Nephron progenitor cell (in vitro differentiated cells): Measurements from ENCODE around the gene ZNF451.

Experiments used
- DNase-seq: peaks from one replicate; pipeline ENCODE4 v3.0.0; 2021
- H3K27ac Mint-ChIP-seq: 2 replicates; pipeline ENCODE4 v1.8.0; 2021; ENCODE audit warnings: mild to moderate bottlenecking, moderate library complexity, mixed read lengths
- H3K27me3 Mint-ChIP-seq: 2 replicates; pipeline ENCODE4 v1.8.0; 2021; ENCODE audit warnings: mild to moderate bottlenecking, low read depth, mixed read lengths; ENCODE audit not compliant: poor library complexity
- H3K36me3 Mint-ChIP-seq: 2 replicates; pipeline ENCODE4 v1.8.0; 2021; ENCODE audit warnings: low read depth, mixed read lengths
- H3K4me1 Mint-ChIP-seq: 2 replicates; pipeline ENCODE4 v1.8.0; 2021; ENCODE audit warnings: mixed read lengths
- H3K4me3 Mint-ChIP-seq: 2 replicates; pipeline ENCODE4 v1.8.0; 2021; ENCODE audit warnings: mild to moderate bottlenecking, moderate library complexity, mixed read lengths
- H3K9me3 Mint-ChIP-seq: 2 replicates; pipeline ENCODE4 v1.8.0; 2021; ENCODE audit warnings: mild to moderate bottlenecking, moderate library complexity, mixed read lengths
- TF ChIP-seq, protein P1 (sequence below): fragments of 200-600 bp; sonication (generic); IDR thresholded peaks from 2 replicates; pipeline ENCODE4 v1.5.0; 2021; ENCODE audit warnings: antibody characterized with exemption

ZNF451 gene

DNA sequence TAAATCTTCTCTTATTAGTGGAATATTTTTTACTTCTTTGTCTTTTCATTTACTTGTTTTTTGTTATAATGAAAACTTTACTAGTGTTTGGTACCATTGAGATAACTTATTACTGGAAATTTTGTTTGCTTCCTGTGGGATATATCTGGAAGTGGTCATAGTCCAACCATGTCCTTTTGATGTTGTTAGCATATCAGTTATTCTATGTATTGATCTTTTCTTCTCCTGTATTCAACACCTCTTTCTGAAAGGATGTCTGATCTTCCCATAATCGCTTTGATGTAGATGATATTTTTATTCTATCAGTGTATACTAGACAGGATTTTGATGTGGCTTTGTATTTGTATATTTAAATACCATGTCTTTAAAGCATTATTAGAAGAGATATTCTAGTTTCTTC lies 17.0 kb downstream of the ZNF451 start:
- no peak for DNase-seq
- TF ChIP-seq, protein P1, sequence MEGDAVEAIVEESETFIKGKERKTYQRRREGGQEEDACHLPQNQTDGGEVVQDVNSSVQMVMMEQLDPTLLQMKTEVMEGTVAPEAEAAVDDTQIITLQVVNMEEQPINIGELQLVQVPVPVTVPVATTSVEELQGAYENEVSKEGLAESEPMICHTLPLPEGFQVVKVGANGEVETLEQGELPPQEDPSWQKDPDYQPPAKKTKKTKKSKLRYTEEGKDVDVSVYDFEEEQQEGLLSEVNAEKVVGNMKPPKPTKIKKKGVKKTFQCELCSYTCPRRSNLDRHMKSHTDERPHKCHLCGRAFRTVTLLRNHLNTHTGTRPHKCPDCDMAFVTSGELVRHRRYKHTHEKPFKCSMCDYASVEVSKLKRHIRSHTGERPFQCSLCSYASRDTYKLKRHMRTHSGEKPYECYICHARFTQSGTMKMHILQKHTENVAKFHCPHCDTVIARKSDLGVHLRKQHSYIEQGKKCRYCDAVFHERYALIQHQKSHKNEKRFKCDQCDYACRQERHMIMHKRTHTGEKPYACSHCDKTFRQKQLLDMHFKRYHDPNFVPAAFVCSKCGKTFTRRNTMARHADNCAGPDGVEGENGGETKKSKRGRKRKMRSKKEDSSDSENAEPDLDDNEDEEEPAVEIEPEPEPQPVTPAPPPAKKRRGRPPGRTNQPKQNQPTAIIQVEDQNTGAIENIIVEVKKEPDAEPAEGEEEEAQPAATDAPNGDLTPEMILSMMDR = no peak
- peaks cover 91% of the 10 kb centered on the region for H3K36me3 Mint-ChIP-seq
- H3K27ac Mint-ChIP-seq = no peak overlapping the region
- H3K27me3 Mint-ChIP-seq = no peaks in the 10 kb centered on the region
- H3K9me3 Mint-ChIP-seq = no peaks in the 10 kb centered on the region
- H3K4me1 Mint-ChIP-seq = no peaks in the 10 kb centered on the region
- H3K4me3 Mint-ChIP-seq = no peak overlapping the region

DNA sequence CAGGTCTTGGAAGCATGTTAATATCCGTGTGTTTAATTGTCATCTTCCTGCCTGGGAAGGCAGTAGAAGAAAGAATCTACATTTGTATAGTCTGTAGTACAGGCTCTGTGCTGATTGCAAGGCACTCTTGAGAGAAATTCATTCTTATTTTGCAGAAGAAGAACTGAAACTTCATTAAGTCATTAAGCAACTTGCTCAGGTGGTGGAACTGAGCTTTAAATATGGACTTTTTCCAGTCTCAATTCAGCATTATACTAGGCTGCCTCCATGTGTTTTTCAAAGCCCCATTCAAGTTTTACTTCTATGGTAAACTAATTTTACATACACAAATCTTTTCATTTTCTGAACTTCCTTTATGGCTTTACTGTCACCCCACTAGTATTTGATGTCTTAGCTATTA lies 18.7 kb downstream of the ZNF451 start:
- Mint-ChIP-seq H3K36me3 (peaks cover 85% of the 10 kb centered on the region), H3K27me3 (no peaks in the 10 kb centered on the region), H3K9me3 (no peaks in the 10 kb centered on the region), H3K27ac (no peak overlapping the region), H3K4me1 (no peaks in the 10 kb centered on the region), H3K4me3 (no peak overlapping the region)
- TF ChIP-seq, protein P1 = no peak
- no peak for DNase-seq

DNA sequence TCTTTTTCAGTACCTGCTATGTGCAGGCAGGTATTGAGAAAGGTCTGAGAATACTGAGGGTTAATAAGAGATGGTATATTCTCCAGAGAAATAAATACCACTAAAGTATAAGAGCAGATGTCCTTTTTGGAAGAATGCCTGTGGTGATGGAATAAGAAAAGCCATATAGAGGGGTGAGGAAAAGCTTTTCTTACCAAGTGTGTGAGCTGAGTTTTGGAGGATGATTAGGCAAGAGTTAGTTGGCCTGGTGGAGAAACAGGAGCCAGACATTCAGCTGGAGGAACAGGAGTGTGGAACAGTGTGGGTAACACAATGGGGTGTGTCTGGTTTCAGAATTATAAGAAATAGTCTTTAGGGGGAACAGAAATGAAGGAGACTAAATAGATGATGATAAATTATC lies 19.9 kb downstream of the ZNF451 start:
- Mint-ChIP-seq H3K9me3 (no peaks in the 10 kb centered on the region), H3K36me3 (peaks cover 73% of the 10 kb centered on the region), H3K4me1 (no peaks in the 10 kb centered on the region), H3K27ac (no peak overlapping the region), H3K27me3 (no peaks in the 10 kb centered on the region), H3K4me3 (no peak overlapping the region)
- TF ChIP-seq, protein P1 = no peak
- no peak for DNase-seq

DNA sequence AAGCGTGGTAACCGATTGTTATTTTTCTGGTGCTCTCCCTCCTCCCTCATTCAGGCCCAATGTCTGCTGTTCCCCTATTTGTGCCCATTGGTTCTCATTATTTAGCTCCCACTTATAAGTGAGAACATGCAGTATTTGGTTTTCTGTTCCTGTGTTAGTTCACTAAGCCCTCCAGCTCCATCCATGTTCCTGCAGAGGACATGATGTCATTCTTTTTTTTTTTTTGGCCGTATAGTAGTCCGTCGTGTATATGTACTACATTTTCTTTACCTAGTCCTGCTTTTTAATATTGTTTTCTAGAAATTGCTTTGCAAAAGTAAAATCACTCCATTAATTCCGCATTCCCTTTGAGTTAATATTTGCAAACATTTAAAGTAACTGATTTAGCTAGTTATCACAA lies 23.1 kb downstream of the ZNF451 start:
- no peaks in the 10 kb centered on the region for H3K4me1 Mint-ChIP-seq
- TF ChIP-seq, protein P1 = no peak
- H3K36me3 Mint-ChIP-seq = peaks cover 64% of the 10 kb centered on the region
- H3K27ac Mint-ChIP-seq = no peak overlapping the region
- H3K4me3 Mint-ChIP-seq = no peak overlapping the region
- H3K27me3 Mint-ChIP-seq = no peaks in the 10 kb centered on the region
- H3K9me3 Mint-ChIP-seq = peaks cover 13% of the 10 kb centered on the region
- no peak for DNase-seq

DNA sequence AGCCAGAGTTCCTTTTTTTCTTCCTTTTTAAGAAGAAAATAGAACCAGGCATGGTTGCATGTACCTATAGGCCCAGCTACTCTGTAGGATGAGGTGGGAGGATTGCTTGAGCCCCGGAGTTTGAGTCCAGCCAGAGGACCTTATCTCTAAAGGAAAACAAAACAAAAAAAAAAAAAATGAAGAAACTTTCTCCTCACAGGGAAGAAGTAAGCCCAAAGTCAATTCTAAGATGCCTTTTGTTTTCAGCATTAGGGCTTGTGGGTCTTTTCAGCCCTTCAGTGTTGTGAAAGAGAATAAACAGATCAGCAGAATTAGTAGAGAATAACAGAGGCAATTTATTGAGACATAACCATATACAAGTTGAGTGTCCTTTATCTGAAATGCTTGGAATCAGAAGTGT lies 26.8 kb downstream of the ZNF451 start:
- H3K27me3 Mint-ChIP-seq = no peaks in the 10 kb centered on the region
- H3K9me3 Mint-ChIP-seq = peaks cover 38% of the 10 kb centered on the region
- peak overlapping the region; percentile 25 for H3K27ac Mint-ChIP-seq
- TF ChIP-seq, protein P1 = no peak
- H3K4me3 Mint-ChIP-seq = no peak overlapping the region
- peaks cover 69% of the 10 kb centered on the region for H3K36me3 Mint-ChIP-seq
- no peak for DNase-seq
- no peaks in the 10 kb centered on the region for H3K4me1 Mint-ChIP-seq

DNA sequence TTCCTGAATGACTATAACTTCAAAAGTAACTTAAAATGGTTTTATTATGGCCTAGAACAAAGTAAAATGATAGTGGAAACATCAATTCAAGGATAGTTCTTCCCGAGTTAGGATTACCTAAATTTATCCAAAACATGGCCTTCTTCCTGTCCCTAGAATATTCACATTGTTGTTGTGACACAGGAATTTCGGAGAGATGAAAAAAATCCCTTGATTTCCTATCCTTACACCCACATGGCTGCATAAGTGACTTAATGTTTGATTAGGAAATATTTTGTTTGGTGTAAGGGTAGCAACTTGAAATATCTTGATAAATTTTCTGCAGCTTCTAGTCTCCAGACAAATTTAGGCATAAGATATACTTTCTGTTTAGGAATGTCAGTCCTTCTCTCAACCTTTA lies 27.8 kb downstream of the ZNF451 start:
- peaks cover 49% of the 10 kb centered on the region for H3K9me3 Mint-ChIP-seq
- H3K4me3 Mint-ChIP-seq = no peak overlapping the region
- peaks cover 72% of the 10 kb centered on the region for H3K36me3 Mint-ChIP-seq
- TF ChIP-seq, protein P1 = no peak
- H3K27ac Mint-ChIP-seq = no peak overlapping the region
- no peaks in the 10 kb centered on the region for H3K27me3 Mint-ChIP-seq
- no peak for DNase-seq
- no peaks in the 10 kb centered on the region for H3K4me1 Mint-ChIP-seq
